Loucy (cell line): Measurements from ENCODE around the gene MED4.

Experiments
- CTCF ChIP-seq: fragments of 200-600 bp; sonication (generic); conservative IDR thresholded peaks from 2 replicates; pipeline ENCODE4 v1.5.1; 2014; ENCODE audit warnings: mild to moderate bottlenecking, antibody characterized with exemption, low read length
- EZH2phosphoT487 ChIP-seq: fragments of 200-600 bp; IDR thresholded peaks from 2 replicates; pipeline ENCODE4 v1.6.1; 2018; ENCODE audit warnings: antibody characterized with exemption, mild to moderate bottlenecking, moderate library complexity, borderline replicate concordance

GRCh38 chr13:48070942-48071341, 24.0 kb downstream of the MED4 start:
- TF ChIP-seq CTCF (no peak), EZH2phosphoT487 (no peak)
